AG09319 (cell line): Measurements from ENCODE around the gene EPB41L5.
"Not testable (repeated sequence)": the region's sequence is repeated elsewhere in the genome, so short reads cannot be mapped to it uniquely, and the experiment has no call there.

Source experiments
- DNase-seq: peaks from one replicate; pipeline ENCODE4 v3.0.0-alpha.2; 2010; ENCODE audit warnings: low read depth; ENCODE audit errors: extremely low read depth
- CTCF ChIP-seq: IDR thresholded peaks from 2 replicates; pipeline ENCODE4 v1.5.1; 2011; ENCODE audit warnings: low read depth, mild to moderate bottlenecking, inconsistent platforms, low read length, moderate library complexity

EPB41L5 gene

GRCh38 chr2:120012771-120013596 is at the start of gene EPB41L5:
TSS of gene EPB41L5 (plus strand) at chr2:120013077. CDS start at chr2:120019085, 6,008 bp downstream.
- TF ChIP-seq CTCF = no peak
- DNase-seq = peak; percentile 75

GRCh38 chr2:119981896-119982295 is 31.0 kb upstream of the EPB41L5 start:
- no peak for TF ChIP-seq CTCF
- DNase-seq = no peak

- DNase-seq = no peak
- no peak for TF ChIP-seq CTCF
These were observed 30.4 kb upstream of the EPB41L5 start for GRCh38 chr2:119982506-119982905.

GRCh38 chr2:119983108-119983507 is 29.8 kb upstream of the EPB41L5 start:
- DNase-seq = no peak
- TF ChIP-seq CTCF = no peak

- no peak for DNase-seq
- no peak for TF ChIP-seq CTCF
These were observed 16.7 kb upstream of the EPB41L5 start for GRCh38 chr2:119996148-119996547.

GRCh38 chr2:119996896-119997891 is 15.7 kb upstream of the EPB41L5 start:
- not testable (repeated sequence) for DNase-seq

- no peak for DNase-seq
- no peak for TF ChIP-seq CTCF
These were observed 11.4 kb upstream of the EPB41L5 start for GRCh38 chr2:120001471-120001870.
